Heart left ventricle (tissue), 13 donors: ENCODE results near the gene ZNF740.

Experiments used
- CTCF ChIP-seq, 12 donors: fragments of 200-600 bp; sonication (generic) in 4 of 12; IDR thresholded peaks; one replicate each; pipeline versions ENCODE4 v1.5.0 to v1.8.0; 2018 to 2022; ENCODE audit warnings: antibody characterized with exemption in 12 of 12, mild to moderate bottlenecking in 5 of 12
- POLR2A ChIP-seq, 2 donors: fragments of 450-650 bp; IDR thresholded peaks; one replicate each; pipeline ENCODE4 v1.6.1; 2017; ENCODE audit warnings: antibody characterized with exemption in 2 of 2, mild to moderate bottlenecking in 2 of 2, moderate library complexity in 2 of 2
- donor health status: ischemic (EF 13 %, LVEDD 7.1; RV severe dilation, severe dysfunction).
- donor health status: DM: no; HTN: yes; CAD: no.
- donor health status: DM: no; HTN: no; CAD: no.
- donor health status: ischemic (EF 25% LVEDD 6.9; RV normal size, moderate dysfunction).
- donor health status: ischemic (EF 25% LVEDD 5.7; RV mildly dilated, moderate dysfunction).
- donor health status: ischemic (EF 35%, LVEDD 5.7; RV mildly dilated, moderate dysfunction).
- donor health status: nonischemic (EF 11% LVEDD 7.7; RV severe dilation, severe dysfunction).
- donor health status: DM: yes; HTN: yes; CAD: no.
- donor health status: PGD.
- donor health status: ischemic (EF 29% LVEDD 5.4; RV normal size, mild dysfunction).
- donor health status: nonischemic (EF 23%, LVEDD 6.1; RV moderate dilation, normal function).

- TF ChIP-seq POLR2A (IDR thresholded peaks at IDR 0.05) (no peak), CTCF (IDR thresholded peaks at IDR 0.05) (no peak)
Observed at GRCh38 chr12:53220694-53221202, 40.2 kb downstream of the ZNF740 start.
